Mucosa of gallbladder (tissue), 1 donor: Measurements from ENCODE around the gene PAWR. TPM values are rescaled to one million over a fixed set of nuclear protein-coding genes. Genes with fewer than 3 reads are reported as not detected.
"Not testable (repeated sequence)": the region's sequence is repeated elsewhere in the genome, so short reads cannot be mapped to it uniquely, and the experiment has no call there.

Experiments
- DNase-seq: peaks from one replicate; pipeline ENCODE4 v3.0.0-alpha.2; 2020; ENCODE audit warnings: low spot score
- total RNA-seq: library from RNA; stranded (reverse); gene quantifications from one replicate; pipeline ENCODE4 v1.2.1, GENCODE V29; 2021
- donor health status: DM: no; HTN: no; CAD: no.

PAWR gene
- total RNA-seq, 1 donor from 2014 or later, result 123 TPM

DNA sequence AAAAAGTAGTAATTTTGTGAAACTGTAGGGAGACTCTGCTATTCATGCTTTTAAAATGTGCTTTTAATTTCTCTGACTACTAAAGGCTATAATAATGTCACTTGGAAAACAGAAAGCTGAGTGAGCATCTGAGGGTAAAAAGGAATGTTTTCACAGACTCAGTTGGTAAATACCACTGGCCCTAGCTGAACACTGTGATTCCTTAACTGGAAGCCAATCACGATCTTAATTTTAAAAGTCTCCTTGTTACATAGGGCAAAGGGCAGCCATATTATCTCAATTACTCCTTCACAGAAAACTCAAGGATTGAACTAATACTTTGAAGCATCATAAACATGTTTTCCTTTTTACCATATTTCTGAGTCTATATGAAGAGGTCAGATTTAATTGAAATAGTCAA is 41.9 kb downstream of the PAWR start:
- no peak for DNase-seq

DNA sequence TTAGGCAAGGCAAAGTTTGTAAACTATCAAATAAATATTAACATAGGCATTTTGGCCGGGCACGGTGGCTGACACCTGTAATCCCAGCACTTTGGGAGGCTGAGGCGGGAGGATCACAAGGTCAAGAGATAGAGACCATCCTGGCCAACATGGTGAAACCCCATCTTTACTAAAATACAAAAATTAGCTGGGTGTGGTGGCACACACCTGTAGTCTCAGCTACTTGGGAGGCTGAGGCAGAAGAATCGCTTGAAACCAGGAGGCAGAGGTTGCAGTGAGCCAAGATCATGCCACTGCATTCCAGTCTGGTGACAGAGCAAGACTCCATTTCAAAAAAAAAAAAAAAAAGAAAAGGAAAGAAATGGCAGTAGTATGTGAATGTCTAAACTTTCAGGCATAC is 43.9 kb downstream of the PAWR start:
- not testable (repeated sequence) for DNase-seq

- no peak for DNase-seq
These were observed 45.5 kb downstream of the PAWR start for GRCh38 chr12:79645235-79645630.

DNA sequence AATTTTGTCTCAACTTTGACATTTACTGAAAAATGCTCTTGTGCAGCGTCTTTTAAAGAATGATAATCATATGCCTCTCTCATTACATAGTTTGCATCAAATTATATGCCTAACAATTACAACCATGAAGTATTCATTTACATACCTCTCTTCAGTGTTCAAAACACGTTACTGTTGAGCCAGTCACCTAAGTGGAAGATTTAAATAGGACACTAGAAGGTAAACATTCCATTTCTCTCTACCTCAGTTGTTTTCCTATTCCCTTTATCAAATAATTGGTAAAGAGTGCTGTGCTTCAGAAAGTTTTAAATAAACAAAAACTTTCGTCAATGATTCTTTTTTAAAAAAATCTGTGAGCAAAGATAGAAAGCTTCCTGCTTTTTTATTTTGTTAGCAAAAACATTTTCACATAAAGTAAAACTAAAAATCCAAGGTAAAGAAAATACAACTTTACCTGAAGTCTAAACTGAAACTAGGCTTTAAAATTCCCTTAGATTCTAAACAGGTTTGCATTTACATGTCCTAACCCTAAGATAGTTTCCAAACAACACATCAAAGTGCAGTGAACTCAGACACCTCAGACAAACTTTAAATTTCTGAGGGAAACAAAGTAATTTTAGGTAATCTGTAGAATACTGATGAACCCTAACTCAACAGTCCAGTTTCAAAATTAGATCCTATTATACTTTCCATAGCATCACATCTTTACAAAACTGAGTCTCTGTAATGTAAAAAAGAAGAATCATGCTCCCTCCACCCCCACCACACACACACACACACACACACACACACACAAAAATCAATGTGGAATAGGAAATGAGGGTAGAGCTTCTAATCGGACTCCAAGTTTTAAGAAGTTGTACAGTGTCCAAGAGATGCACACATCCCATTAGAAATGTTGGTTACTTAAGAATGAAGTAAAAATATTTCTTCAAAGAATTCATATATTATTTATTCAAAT is 46.2 kb downstream of the PAWR start:
- DNase-seq, result no peak

- DNase-seq, result no peak
These were observed 46.9 kb downstream of the PAWR start for GRCh38 chr12:79643821-79644220.

GRCh38 chr12:79638490-79638889 is 52.3 kb downstream of the PAWR start:
- DNase-seq, result no peak

GRCh38 chr12:79637093-79637492 is 53.7 kb downstream of the PAWR start:
- DNase-seq, result no peak

DNA sequence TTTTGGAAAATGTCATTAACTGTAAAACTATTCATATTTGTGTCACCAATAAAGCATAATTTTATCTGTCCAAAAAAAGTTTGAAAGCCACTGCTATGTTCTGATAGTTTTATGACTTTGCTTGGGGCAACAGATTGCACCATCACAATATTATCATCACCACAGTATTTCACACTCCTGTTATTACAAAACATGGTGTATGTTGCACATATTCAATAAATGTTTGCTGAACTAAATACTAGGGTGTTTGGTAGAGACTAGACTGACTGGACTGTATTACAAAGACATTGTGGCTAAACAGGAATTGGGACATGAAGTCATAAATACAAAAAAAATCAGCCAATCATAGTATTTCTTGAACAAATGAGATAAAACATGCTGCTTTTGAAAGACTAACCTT is 55.1 kb downstream of the PAWR start:
- DNase-seq, result no peak

- DNase-seq, result no peak
These were observed 55.8 kb downstream of the PAWR start for GRCh38 chr12:79634957-79635471.

DNA sequence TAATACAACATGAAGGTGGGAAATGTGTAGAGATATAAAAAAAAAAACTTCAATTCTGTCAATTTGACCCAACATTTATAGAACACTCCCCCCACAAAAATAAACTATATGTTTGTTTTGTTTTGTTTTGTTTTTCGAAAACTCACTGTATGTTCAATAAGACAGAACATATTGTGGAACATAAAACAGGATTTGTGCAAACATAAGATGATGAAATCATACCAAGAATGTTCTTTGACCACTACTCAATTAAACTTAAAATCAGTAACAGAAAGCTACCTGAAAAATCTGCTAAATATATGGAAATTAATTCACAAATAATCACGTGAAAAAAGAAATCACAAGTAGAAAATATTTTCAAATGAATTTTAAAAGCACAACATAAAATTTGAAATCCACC is 61.2 kb downstream of the PAWR start:
- no peak for DNase-seq

DNA sequence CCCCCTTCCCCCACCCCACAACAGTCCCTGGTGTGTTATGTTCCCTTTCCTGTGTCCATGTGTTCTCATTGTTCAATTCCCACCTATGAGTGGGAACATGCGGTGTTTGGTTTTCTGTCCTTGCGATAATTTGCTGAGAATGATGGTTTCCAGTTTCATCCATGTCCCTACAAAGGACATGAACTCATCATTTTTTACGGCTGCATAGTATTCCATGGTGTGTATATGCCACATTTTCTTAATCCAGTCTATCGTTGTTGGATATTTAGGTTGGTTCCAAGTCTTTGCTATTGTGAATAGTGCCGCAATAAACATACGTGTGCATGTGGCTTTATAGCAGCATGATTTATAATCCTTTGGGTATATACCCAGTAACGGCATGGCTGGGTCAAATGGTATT is 64.0 kb downstream of the PAWR start:
- not testable (repeated sequence) for DNase-seq

GRCh38 chr12:79624378-79624777 is 66.4 kb downstream of the PAWR start:
- DNase-seq, result no peak

DNA sequence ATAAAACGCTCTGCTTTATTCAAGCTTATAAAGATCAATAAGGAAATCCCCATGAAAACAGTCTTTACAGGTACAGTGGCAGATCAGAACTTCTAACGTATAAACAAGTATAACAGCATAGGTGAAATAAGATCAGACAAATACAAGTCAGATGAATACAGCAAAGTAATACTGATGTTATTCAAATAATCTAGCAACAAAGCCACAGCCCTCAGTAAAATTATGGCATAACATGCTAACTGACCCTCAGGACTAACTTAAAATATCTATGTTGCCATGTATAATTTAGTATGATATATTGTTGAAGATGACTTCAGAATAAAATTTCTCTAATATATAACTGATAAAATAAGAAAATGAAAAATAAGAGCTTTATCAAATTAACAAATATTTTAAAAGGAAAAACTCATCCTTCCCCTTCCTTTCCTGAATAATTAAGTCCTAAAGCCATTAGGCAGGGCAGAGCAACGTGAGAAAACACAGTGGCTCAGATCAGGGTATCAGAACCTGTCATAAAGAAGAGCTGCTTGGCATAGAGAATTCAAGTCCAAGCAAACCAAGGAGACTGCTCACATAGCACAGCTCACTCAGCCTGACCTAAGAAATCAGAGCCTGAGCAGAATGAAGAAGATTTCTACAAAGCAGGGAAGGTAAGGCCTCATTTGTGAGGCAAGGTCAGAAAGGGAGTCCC is 70.7 kb downstream of the PAWR start:
- DNase-seq, result no peak

DNA sequence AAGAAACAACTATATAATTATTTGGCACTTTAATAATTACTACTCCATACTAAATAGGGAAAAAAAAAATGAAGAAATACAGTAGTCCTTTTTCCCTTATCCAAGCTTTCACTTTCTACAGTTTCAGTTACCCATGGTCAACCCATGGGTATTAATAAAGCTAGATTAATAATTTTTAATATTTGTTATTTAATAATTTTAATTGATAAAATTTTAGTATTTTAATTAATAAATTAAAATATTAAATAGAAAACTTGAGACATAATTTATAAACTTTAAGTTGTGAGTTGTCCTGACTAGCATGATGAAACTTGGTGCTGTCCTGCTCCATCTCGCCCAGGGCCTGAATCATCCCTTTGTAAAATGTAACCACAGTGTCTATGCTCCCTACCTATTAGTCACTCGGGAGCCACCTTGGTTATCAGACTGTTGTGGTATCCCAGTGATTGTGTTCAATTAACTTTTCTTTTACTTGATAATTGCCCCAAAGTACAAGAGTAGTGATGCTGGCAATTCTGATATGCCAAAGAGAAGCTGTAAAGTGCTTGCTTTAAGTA is 71.8 kb downstream of the PAWR start:
- no peak for DNase-seq

- no peak for DNase-seq
These were observed 73.1 kb downstream of the PAWR start for GRCh38 chr12:79617696-79618095.

DNA sequence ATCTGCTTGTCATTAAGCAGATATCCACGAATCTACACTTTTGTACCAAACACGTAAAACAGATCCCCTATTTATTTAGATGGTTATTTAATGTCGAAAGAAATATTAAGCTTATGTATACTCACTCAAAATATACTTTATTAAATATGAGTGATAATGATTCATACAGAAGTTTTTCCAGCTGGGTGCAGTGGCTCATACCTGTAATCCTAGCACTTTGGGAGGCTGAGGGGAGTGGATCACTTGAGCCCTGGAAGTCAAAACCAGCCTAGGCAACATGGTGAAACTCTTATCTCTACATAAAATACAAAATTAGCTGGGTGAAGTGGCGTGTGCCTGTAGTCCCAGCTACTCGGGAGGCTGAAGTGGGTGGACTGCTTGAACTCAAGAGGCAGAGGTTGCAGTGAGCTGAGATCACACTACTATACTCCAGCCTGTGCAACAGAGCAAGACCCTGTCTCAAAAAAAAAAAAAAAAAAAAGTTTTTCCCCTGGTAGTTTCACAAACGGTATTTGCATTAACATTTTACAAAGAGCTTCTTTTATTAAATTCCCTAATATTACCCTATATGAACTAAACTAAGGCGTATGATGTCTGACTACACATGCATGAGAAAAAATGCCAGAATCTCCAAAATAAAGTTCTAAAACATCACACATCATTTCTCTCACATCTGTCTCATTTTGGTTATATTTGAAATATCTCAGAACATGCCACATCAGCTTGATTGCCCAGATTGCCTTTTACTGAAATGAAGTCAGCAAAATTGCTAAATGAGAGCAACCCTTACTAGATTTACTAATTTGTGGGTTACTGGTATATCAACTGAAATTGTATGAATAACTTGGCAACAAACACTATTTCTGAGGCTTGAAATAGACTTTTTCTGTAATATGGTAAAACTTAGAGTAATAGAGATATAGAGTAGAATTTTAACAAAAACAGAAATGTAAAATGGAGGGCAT is 74.9 kb downstream of the PAWR start:
- DNase-seq, result no peak

- no peak for DNase-seq
These were observed 76.0 kb downstream of the PAWR start for GRCh38 chr12:79614730-79615129.

DNA sequence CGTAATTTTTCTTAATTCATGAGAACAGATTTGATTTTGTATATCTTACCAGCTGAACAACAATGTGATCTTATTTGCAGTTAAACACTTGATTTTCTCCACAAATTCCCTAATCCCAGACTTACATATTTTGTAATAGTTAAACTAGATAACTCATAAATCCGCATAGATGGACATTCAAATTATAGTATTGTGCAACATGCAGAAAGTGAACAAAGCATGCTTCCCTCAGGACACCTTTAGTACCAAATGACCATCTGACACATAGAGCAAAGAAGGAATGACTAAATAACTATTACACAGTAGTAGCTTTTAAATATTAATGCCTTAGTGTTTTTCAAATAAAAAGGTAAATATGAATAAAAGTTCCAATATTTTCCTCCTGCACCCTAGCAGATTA is 88.9 kb downstream of the PAWR start:
- DNase-seq, result no peak

DNA sequence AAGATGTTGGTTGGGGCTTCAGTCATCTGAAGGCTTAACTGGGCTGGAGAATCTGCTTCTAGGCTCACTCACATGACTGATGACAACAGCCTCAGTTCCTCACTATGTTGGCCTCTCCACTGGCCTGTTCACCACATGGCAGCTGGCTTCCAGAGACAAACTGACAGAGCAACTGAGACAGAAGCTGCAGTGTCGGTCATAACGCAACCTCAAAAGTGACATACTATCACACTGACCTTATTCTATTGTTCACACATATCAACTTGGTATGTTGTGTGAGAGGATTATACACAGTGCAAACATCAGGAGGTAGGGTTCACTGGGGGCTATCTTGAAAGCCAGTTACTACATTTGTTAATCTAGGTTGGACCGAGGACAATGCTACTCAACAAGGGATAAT is 92.9 kb downstream of the PAWR start:
- no peak for DNase-seq

DNA sequence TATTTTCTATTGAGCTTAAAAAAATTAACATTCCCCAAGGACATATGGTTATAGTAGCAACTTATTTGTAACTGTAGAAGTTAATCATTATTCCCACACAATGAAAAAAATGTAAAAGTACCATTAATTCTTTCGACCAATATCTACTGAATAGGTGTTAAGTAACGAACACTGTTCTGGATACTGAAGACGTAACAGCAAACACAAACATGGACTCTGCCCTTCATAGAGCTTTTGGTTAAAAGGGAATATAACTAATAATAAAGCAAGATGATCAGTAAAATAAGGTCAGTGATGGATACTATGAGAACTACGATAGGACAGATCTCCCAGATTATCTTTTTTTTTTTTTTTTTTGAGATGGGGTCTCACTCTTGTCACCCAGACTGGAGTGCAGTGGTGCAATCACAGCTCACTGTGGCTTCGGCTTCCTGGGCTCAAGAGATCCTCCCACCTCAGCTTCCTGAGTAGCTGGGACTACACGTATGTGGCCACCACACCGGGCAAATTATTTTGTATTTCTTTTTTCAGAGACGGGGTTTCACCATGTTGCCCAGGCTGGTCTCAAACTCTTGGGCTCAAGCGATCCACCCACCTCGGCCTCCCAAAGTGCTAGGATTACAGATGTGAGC is 93.9 kb downstream of the PAWR start:
- DNase-seq, result no peak

DNA sequence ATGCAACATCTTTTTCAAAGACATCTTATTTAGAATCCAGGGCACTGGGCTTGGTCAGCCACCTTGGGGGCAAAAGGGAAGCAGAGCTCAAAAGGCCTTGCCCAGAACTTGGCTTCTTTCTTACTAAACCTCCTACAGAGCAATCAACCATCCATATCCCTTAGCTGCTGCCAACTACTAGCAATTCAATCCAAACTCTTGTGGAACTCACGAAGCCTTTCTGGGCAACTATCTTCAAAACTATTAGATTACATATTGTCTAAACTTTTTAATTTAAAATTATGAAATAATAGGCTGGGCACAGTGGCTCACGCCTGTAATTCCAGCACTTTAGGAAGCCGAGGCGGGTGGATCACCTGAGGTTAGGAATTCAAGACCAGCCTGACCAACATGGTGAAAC is 95.5 kb downstream of the PAWR start:
- no peak for DNase-seq
